ENCODE measurements around the gene ZNF512. TPM values are rescaled to one million over a fixed set of nuclear protein-coding genes. Genes with fewer than 3 reads are reported as not detected.

ZNF512 gene
- total and polyA plus RNA-seq, 2 donors (not counting 1 experiment from before 2014, with no cell fraction given), result 33.3 to 72.3 TPM

DNA sequence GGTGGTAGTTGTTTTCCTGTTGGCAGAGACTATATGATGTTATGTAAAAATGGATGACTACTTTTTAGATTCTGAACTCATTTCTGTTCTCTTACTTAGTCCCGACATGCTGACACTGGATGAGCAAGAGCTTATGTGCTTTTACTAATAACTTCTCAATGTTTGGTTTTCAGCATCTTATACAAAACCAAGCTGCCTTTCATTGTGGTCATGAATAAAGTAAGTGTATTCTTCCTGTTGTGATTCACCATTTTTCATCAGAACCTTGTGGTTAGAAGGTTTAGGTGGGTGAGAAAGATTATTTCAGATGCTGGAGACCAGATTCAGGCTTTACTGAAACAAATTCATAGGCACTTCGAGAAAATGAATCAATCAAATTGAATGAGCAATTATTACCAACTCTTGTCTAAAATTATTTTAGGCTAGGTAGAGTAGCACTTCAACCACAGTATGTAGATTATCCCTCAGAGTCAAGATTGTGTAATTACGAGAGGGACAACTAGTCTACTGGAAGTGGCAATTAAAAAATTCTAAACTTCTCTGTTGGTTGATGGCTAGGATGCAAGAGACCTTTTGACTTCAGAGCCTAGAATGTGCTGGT, 55.3 kb downstream of the ZNF512 start:
- H3K4me1 Mint-ChIP-seq, result no peaks in the 10 kb centered on the region

DNA sequence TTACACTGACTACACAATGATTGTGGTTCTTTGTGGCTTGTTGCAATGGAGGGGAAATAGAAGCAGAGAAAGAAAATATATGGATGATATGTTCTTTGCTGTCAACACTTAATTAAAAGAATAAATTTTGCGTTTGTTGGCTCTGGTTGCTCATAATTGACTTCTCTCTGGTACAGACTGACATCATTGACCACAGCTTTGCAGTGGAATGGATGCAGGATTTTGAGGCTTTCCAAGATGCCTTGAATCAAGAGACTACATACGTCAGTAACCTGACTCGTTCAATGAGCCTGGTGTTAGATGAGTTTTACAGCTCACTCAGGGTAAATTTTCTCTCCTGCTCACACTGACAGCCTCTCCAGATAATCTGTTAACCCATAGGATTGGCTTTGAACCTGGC, 55.9 kb downstream of the ZNF512 start:
- no peaks in the 10 kb centered on the region for H3K9me3 Mint-ChIP-seq (ENCODE audit: insufficient read depth)
- Histone ChIP-seq H3K27ac (ENCODE audit: low read length in 2 of 2) (no peak overlapping the region), H3K4me1 (ENCODE audit: control insufficient read depth in 2 of 2, insufficient read depth in 2 of 2, low read length in 2 of 2) (no peaks in the 10 kb centered on the region), H2AFZ (ENCODE audit: insufficient read depth, low read depth, low read length, poor library complexity, severe bottlenecking) (no peak overlapping the region), H3K9me3 (ENCODE audit: control extremely low read depth in 1 of 3, control insufficient read depth in 2 of 3, insufficient read depth in 1 of 3, low read length in 2 of 3) (no peaks in the 10 kb centered on the region), H3K79me2 (ENCODE audit: control insufficient read depth, insufficient read depth, low read length) (no peaks in the 10 kb centered on the region), H3K36me3 (replicated peaks in 1 of 2; ENCODE audit: control extremely low read depth in 1 of 2, control insufficient read depth in 1 of 2, extremely low read depth in 1 of 2, insufficient read depth in 2 of 2, low read length in 1 of 2) (peaks cover 19 to 77% of the 10 kb centered on the region in 2 experiments), H4K20me1 (ENCODE audit: control insufficient read depth, insufficient read depth, low read length, poor library complexity, severe bottlenecking) (no peaks in the 10 kb centered on the region), H3K9ac (ENCODE audit: low read length) (no peak overlapping the region), H3K4me3 (ENCODE audit: control extremely low read depth in 1 of 5, extremely low read depth in 1 of 5, insufficient read depth in 1 of 5, low read depth in 2 of 5, low read length in 4 of 5) (no peak overlapping the region), H3K4me2 (replicated peaks; ENCODE audit: low read depth, low read length, poor library complexity, severe bottlenecking) (no peak overlapping the region), H3K27me3 (replicated peaks in 1 of 4; ENCODE audit: control extremely low read depth in 1 of 4, control insufficient read depth in 3 of 4, insufficient read depth in 4 of 4, low read length in 3 of 4) (no peaks in the 10 kb centered on the region)
- ChIA-PET CTCF (no interaction called here), POLR2A (no interaction called here)
- TF ChIP-seq, protein P1, sequence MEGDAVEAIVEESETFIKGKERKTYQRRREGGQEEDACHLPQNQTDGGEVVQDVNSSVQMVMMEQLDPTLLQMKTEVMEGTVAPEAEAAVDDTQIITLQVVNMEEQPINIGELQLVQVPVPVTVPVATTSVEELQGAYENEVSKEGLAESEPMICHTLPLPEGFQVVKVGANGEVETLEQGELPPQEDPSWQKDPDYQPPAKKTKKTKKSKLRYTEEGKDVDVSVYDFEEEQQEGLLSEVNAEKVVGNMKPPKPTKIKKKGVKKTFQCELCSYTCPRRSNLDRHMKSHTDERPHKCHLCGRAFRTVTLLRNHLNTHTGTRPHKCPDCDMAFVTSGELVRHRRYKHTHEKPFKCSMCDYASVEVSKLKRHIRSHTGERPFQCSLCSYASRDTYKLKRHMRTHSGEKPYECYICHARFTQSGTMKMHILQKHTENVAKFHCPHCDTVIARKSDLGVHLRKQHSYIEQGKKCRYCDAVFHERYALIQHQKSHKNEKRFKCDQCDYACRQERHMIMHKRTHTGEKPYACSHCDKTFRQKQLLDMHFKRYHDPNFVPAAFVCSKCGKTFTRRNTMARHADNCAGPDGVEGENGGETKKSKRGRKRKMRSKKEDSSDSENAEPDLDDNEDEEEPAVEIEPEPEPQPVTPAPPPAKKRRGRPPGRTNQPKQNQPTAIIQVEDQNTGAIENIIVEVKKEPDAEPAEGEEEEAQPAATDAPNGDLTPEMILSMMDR (IDR thresholded peaks at IDR 0.05), result no peak
- TF ChIP-seq EZH2 (IDR thresholded peaks at IDR 0.05; ENCODE audit: borderline replicate concordance, insufficient read depth, low read depth, low read length, poor library complexity, severe bottlenecking), result no peak
- ATAC-seq (ENCODE audit: low read depth), result no peak
- no peak for DNase-seq
- no peaks in the 10 kb centered on the region for H3K4me1 Mint-ChIP-seq
- H3K4me3 Mint-ChIP-seq, result no peak overlapping the region
- no CpG with 5 or more reads among the region's 3 CpGs for WGBS (ENCODE audit: insufficient coverage)
- H3K27ac Mint-ChIP-seq, result no peak overlapping the region
- no peaks in the 10 kb centered on the region for H3K27me3 Mint-ChIP-seq
- intact Hi-C loops (cut with micrococcal nuclease), result no loop called here

More for the DNA sequence above, 55.3 kb downstream of the ZNF512 start:
- ChIA-PET POLR2A (no interaction called here), CTCF (no interaction called here)
- Mint-ChIP-seq H3K27ac (no peak overlapping the region), H3K4me3 (no peak overlapping the region), H3K27me3 (no peaks in the 10 kb centered on the region), H3K9me3 (ENCODE audit: insufficient read depth) (no peaks in the 10 kb centered on the region)
- Histone ChIP-seq H4K20me1 (ENCODE audit: control insufficient read depth, insufficient read depth, low read length, poor library complexity, severe bottlenecking) (no peaks in the 10 kb centered on the region), H3K4me2 (replicated peaks; ENCODE audit: low read depth, low read length, poor library complexity, severe bottlenecking) (no peak overlapping the region), H3K4me3 (ENCODE audit: control extremely low read depth in 1 of 5, extremely low read depth in 1 of 5, insufficient read depth in 1 of 5, low read depth in 2 of 5, low read length in 4 of 5) (no peak overlapping the region), H3K27ac (ENCODE audit: low read length in 2 of 2) (no peak overlapping the region), H3K79me2 (ENCODE audit: control insufficient read depth, insufficient read depth, low read length) (no peaks in the 10 kb centered on the region), H3K36me3 (replicated peaks in 1 of 2; ENCODE audit: control extremely low read depth in 1 of 2, control insufficient read depth in 1 of 2, extremely low read depth in 1 of 2, insufficient read depth in 2 of 2, low read length in 1 of 2) (peaks cover 19 to 79% of the 10 kb centered on the region in 2 experiments), H3K27me3 (replicated peaks in 1 of 4; ENCODE audit: control extremely low read depth in 1 of 4, control insufficient read depth in 3 of 4, insufficient read depth in 4 of 4, low read length in 3 of 4) (no peaks in the 10 kb centered on the region), H2AFZ (ENCODE audit: insufficient read depth, low read depth, low read length, poor library complexity, severe bottlenecking) (no peak overlapping the region), H3K9me3 (ENCODE audit: control extremely low read depth in 1 of 3, control insufficient read depth in 2 of 3, insufficient read depth in 1 of 3, low read length in 2 of 3) (no peaks in the 10 kb centered on the region), H3K4me1 (ENCODE audit: control insufficient read depth in 2 of 2, insufficient read depth in 2 of 2, low read length in 2 of 2) (no peaks in the 10 kb centered on the region), H3K9ac (ENCODE audit: low read length) (no peak overlapping the region)
- no CpG with 5 or more reads among the region's 3 CpGs for WGBS (ENCODE audit: insufficient coverage)
- TF ChIP-seq, protein P1 (IDR thresholded peaks at IDR 0.05), result no peak
- no peak for TF ChIP-seq EZH2 (IDR thresholded peaks at IDR 0.05; ENCODE audit: borderline replicate concordance, insufficient read depth, low read depth, low read length, poor library complexity, severe bottlenecking)
- ATAC-seq (ENCODE audit: low read depth) (no peak), DNase-seq (no peak)
- intact Hi-C loops (cut with micrococcal nuclease), result no loop called here

Data from B cell (primary cell).